GM23248 (cell line): Measurements from ENCODE around the gene ALS2. TPM values are rescaled to one million over a fixed set of nuclear protein-coding genes. Genes with fewer than 3 reads are reported as not detected.

Source experiments
- DNase-seq: peaks from one replicate; pipeline ENCODE4 v3.0.0-alpha.2; 2015
- H2AFZ ChIP-seq: fragments of 200-600 bp; sonication (generic); 2 replicates; pipeline ENCODE4 v1.6.1; 2016; ENCODE audit warnings: antibody characterized with exemption
- H3F3A ChIP-seq: fragments of 200-600 bp; sonication (generic); 2 replicates; pipeline ENCODE4 v1.6.1; 2016; ENCODE audit warnings: mild to moderate bottlenecking, antibody characterized with exemption, mixed run types; ENCODE audit not compliant: insufficient read depth
- H3K27ac ChIP-seq: fragments of 200-600 bp; sonication (generic); 2 replicates; pipeline ENCODE4 v1.5.1; 2016; ENCODE audit warnings: mild to moderate bottlenecking
- H3K27me3 ChIP-seq: fragments of 200-600 bp; sonication (generic); replicated peaks from 2 replicates; pipeline ENCODE4 v1.6.1; 2016; ENCODE audit warnings: mild to moderate bottlenecking; ENCODE audit not compliant: insufficient read depth
- H3K36me3 ChIP-seq: fragments of 200-600 bp; sonication (generic); 2 replicates; pipeline ENCODE4 v1.6.1; 2016; ENCODE audit warnings: low read depth, mild to moderate bottlenecking
- H3K4me1 ChIP-seq: fragments of 200-600 bp; sonication (generic); 2 replicates; pipeline ENCODE4 v1.6.1; 2016; ENCODE audit warnings: mild to moderate bottlenecking; ENCODE audit not compliant: insufficient read depth
- H3K4me2 ChIP-seq: fragments of 200-600 bp; sonication (generic); one replicate; pipeline ENCODE4 v1.6.1; 2016; ENCODE audit warnings: mild to moderate bottlenecking; ENCODE audit not compliant: unreplicated experiment
- H3K4me3 ChIP-seq: fragments of 200-600 bp; sonication (generic); 2 replicates; pipeline ENCODE4 v1.5.1; 2016; ENCODE audit warnings: mild to moderate bottlenecking
- H3K79me2 ChIP-seq: fragments of 200-600 bp; sonication (generic); 2 replicates; pipeline ENCODE4 v1.6.1; 2016; ENCODE audit warnings: mild to moderate bottlenecking; ENCODE audit not compliant: insufficient read depth
- H3K9ac ChIP-seq: fragments of 200-600 bp; sonication (generic); 2 replicates; pipeline ENCODE4 v1.6.1; 2016; ENCODE audit warnings: mild to moderate bottlenecking
- H3K9me2 ChIP-seq: fragments of 200-600 bp; sonication (generic); 2 replicates; pipeline ENCODE4 v1.6.1; 2016; ENCODE audit warnings: mixed run types, mild to moderate bottlenecking, moderate library complexity; ENCODE audit not compliant: insufficient read depth
- H3K9me3 ChIP-seq: fragments of 200-600 bp; sonication (generic); one replicate; pipeline ENCODE4 v1.6.1; 2017; ENCODE audit warnings: low read depth
- H4K20me1 ChIP-seq: fragments of 200-600 bp; sonication (generic); 2 replicates; pipeline ENCODE4 v1.6.0; 2016; ENCODE audit not compliant: insufficient read depth
- EZH2 ChIP-seq: fragments of 200-600 bp; sonication (generic); IDR thresholded peaks from 2 replicates; pipeline ENCODE4 v1.6.1; 2018; ENCODE audit warnings: antibody characterized with exemption, mild to moderate bottlenecking; ENCODE audit not compliant: insufficient read depth, poor library complexity, severe bottlenecking
- EZH2phosphoT487 ChIP-seq: fragments of 200-600 bp; sonication (generic); IDR thresholded peaks from 2 replicates; pipeline ENCODE4 v1.6.1; 2018; ENCODE audit warnings: antibody characterized with exemption, moderate library complexity, mild to moderate bottlenecking, low read depth; ENCODE audit not compliant: insufficient read depth
- WGBS, 2 experiments: methylation state at CpG; one replicate each; pipeline ENCODE4 v1.1.6; 2015 to 2017; ENCODE audit warnings: low lambda C conversion rate in 2 of 2, low coverage in 1 of 2; ENCODE audit errors: missing lambda C conversion rate in 2 of 2; 5-methylcytosine and 5-hydroxymethylcytosine counted together
- in situ Hi-C: fragments of 300-500 bp; cut with MboI; formaldehyde crosslinking; loops from 2 replicates; pipeline ENCODE4 v1.15.0; 2020
- polyA plus RNA-seq: library from polyadenylated mRNA; unstranded; fragments of >200 nt; fragmentation: Nextera tagmentation; extraction: Ambion mirVana; gene quantifications from 2 replicates; pipeline ENCODE4 v1.2.1, GENCODE V29; 2016
- total RNA-seq: library from RNA; depleted of rRNA; stranded (reverse); fragments of >200 nt; shearing (Covaris generic); gene quantifications from 2 replicates; pipeline ENCODE4 v1.2.3, GENCODE V29; 2014

Gene ALS2
- total and polyA plus RNA-seq, 2 experiments from 2014 or later: 9.5 to 17.3 TPM

- peaks cover 40% of the 10 kb centered on the region for H3K4me1 ChIP-seq
- H3K27ac ChIP-seq: peak overlapping the region; percentile 86
- 12 to 14% methylated on average over 7 of the region's 7 CpGs for WGBS, 2 experiments
- H3K27me3 ChIP-seq: no peaks in the 10 kb centered on the region
- no peaks in the 10 kb centered on the region for H3K36me3 ChIP-seq
- H3K9ac ChIP-seq: peak overlapping the region; percentile 60; the same call in 1 of the 2 replicates
- H3K9me2 ChIP-seq: no peaks in the 10 kb centered on the region
- H2AFZ ChIP-seq: peak overlapping the region; percentile 8; the same call in 1 of the 2 replicates
- H3K4me2 ChIP-seq: peak overlapping the region; percentile 67
- no peaks in the 10 kb centered on the region for H3K9me3 ChIP-seq
- peak; percentile 56; the same call in 1 of the 2 replicates for TF ChIP-seq EZH2phosphoT487
- no peak for TF ChIP-seq EZH2
- H3F3A ChIP-seq: peaks cover 43% of the 10 kb centered on the region
- in situ Hi-C loops: loop anchor here (10.0 kb wide), 1 partner anchor 386 kb away; no protein-coding TSS in a partner anchor
- H3K79me2 ChIP-seq: no peaks in the 10 kb centered on the region
- peak; percentile 94 for DNase-seq
- H4K20me1 ChIP-seq: no peaks in the 10 kb centered on the region
- H3K4me3 ChIP-seq: peak overlapping the region; percentile 34
Observed at GRCh38 chr2:201798252-201798913, 17.6 kb upstream of the ALS2 start.

GRCh38 chr2:201797175-201797840 is 16.6 kb upstream of the ALS2 start:
- Histone ChIP-seq H3K36me3 (no peaks in the 10 kb centered on the region), H3K4me1 (peaks cover 41% of the 10 kb centered on the region), H3K79me2 (no peaks in the 10 kb centered on the region), H4K20me1 (no peaks in the 10 kb centered on the region), H3K9me2 (no peaks in the 10 kb centered on the region), H3K9ac (peak overlapping the region; percentile 60), H3K9me3 (no peaks in the 10 kb centered on the region), H3K27ac (peak overlapping the region; percentile 86), H3K4me2 (peak overlapping the region; percentile 59), H2AFZ (no peak overlapping the region), H3K27me3 (no peaks in the 10 kb centered on the region), H3F3A (peaks cover 44% of the 10 kb centered on the region), H3K4me3 (peak overlapping the region; percentile 12; the same call in 1 of the 2 replicates)
- WGBS, 2 experiments: 50 to 52% methylated on average over 5 of the region's 5 CpGs
- peak; percentile 83 for DNase-seq
- in situ Hi-C loops: loop anchor here (10.0 kb wide), 1 partner anchor 387 kb away; no protein-coding TSS in a partner anchor
- no peak for TF ChIP-seq EZH2
- no peak for TF ChIP-seq EZH2phosphoT487

- TF ChIP-seq EZH2 (no peak), EZH2phosphoT487 (no peak)
- no peak overlapping the region for H3K27ac ChIP-seq
- H3K79me2 ChIP-seq: no peaks in the 10 kb centered on the region
- no peak for DNase-seq
- peaks cover 41% of the 10 kb centered on the region for H3K4me1 ChIP-seq
- H3K9me3 ChIP-seq: no peaks in the 10 kb centered on the region
- H3K27me3 ChIP-seq: no peaks in the 10 kb centered on the region
- no peaks in the 10 kb centered on the region for H3K9me2 ChIP-seq
- H3K4me2 ChIP-seq: no peak overlapping the region
- H4K20me1 ChIP-seq: no peaks in the 10 kb centered on the region
- in situ Hi-C loops: loop anchor here (10.0 kb wide), 1 partner anchor 388 kb away; no protein-coding TSS in a partner anchor
- H3K4me3 ChIP-seq: no peak overlapping the region
- no peak overlapping the region for H3K9ac ChIP-seq
- no peaks in the 10 kb centered on the region for H3K36me3 ChIP-seq
- no peak overlapping the region for H2AFZ ChIP-seq
- H3F3A ChIP-seq: peaks cover 44% of the 10 kb centered on the region
Observed at GRCh38 chr2:201796478-201796865, 15.7 kb upstream of the ALS2 start.

GRCh38 chr2:201795607-201796477 is 15.1 kb upstream of the ALS2 start:
- H3K27ac ChIP-seq: no peak overlapping the region
- 38 to 41% methylated on average over 5 of the region's 5 CpGs for WGBS, 2 experiments

More at GRCh38 chr2:201795607-201796477, 15.1 kb upstream of the ALS2 start:
- TF ChIP-seq EZH2phosphoT487: no peak
- no peak for TF ChIP-seq EZH2
- Histone ChIP-seq H3K4me1 (peaks cover 41% of the 10 kb centered on the region), H3K79me2 (no peaks in the 10 kb centered on the region), H3K27me3 (no peaks in the 10 kb centered on the region), H2AFZ (no peak overlapping the region), H4K20me1 (no peaks in the 10 kb centered on the region), H3F3A (peaks cover 44% of the 10 kb centered on the region), H3K36me3 (no peaks in the 10 kb centered on the region), H3K9me3 (no peaks in the 10 kb centered on the region), H3K9ac (no peak overlapping the region), H3K9me2 (no peaks in the 10 kb centered on the region), H3K4me3 (no peak overlapping the region), H3K4me2 (no peak overlapping the region)
- peak; percentile 75 for DNase-seq
- in situ Hi-C loops: loop anchor here (10.0 kb wide), 1 partner anchor 389 kb away; no protein-coding TSS in a partner anchor
